ENCODE data around the gene AMH. TPM values are rescaled to one million over a fixed set of nuclear protein-coding genes. Genes with fewer than 3 reads are reported as not detected.

AMH gene
- total RNA-seq, 2 donors from 2014 or later: 4.6 to 10.0 TPM

- DNase-seq: peak; percentile 52 to 63
- Mint-ChIP-seq H3K9me3 (no peaks in the 10 kb centered on the region), H3K4me1 (ENCODE audit: low read depth) (peaks cover 17% of the 10 kb centered on the region), H3K27ac (peak overlapping the region; percentile 50), H3K36me3 (ENCODE audit: insufficient read depth in 2 of 2) (peaks cover 4 to 8% of the 10 kb centered on the region in 2 donors), H3K27me3 (ENCODE audit: low read depth) (no peaks in the 10 kb centered on the region), H3K4me3 (peak overlapping the region; percentile 41 to 45)
- no peak for ATAC-seq (replicated peaks in 1 of 2)
Observed at GRCh38 chr19:2266183-2266993, 17.3 kb downstream of the AMH start.

- H3K4me1 Mint-ChIP-seq (ENCODE audit: low read depth): peaks cover 36% of the 10 kb centered on the region
- no peaks in the 10 kb centered on the region for H3K27me3 Mint-ChIP-seq (ENCODE audit: low read depth)
- ATAC-seq (replicated peaks in 1 of 2): no peak
- no peak for DNase-seq
- H3K27ac Mint-ChIP-seq: peak overlapping the region; percentile 73
- H3K36me3 Mint-ChIP-seq (ENCODE audit: insufficient read depth in 2 of 2): peaks cover 11 to 15% of the 10 kb centered on the region in 2 donors
- H3K9me3 Mint-ChIP-seq: no peaks in the 10 kb centered on the region
- H3K4me3 Mint-ChIP-seq: peak overlapping the region; percentile 88 to 96
Observed at GRCh38 chr19:2268480-2268830, 19.3 kb downstream of the AMH start.

GRCh38 chr19:2268861-2269243 is 19.7 kb downstream of the AMH start:
- Mint-ChIP-seq H3K27ac (peak overlapping the region; percentile 73), H3K27me3 (ENCODE audit: low read depth) (no peaks in the 10 kb centered on the region), H3K9me3 (no peaks in the 10 kb centered on the region), H3K36me3 (ENCODE audit: insufficient read depth in 2 of 2) (peaks cover 13 to 15% of the 10 kb centered on the region in 2 donors), H3K4me1 (ENCODE audit: low read depth) (peaks cover 40% of the 10 kb centered on the region), H3K4me3 (peak overlapping the region; percentile 88 to 96)
- ATAC-seq (replicated peaks in 1 of 2): no peak
- DNase-seq: no peak

GRCh38 chr19:2269244-2270156 is 20.4 kb downstream of the AMH start:
- H3K27ac Mint-ChIP-seq: peak overlapping the region; percentile 91
- H3K4me1 Mint-ChIP-seq (ENCODE audit: low read depth): peaks cover 46% of the 10 kb centered on the region
- H3K36me3 Mint-ChIP-seq (ENCODE audit: insufficient read depth in 2 of 2): peaks cover 16 to 17% of the 10 kb centered on the region in 2 donors
- H3K27me3 Mint-ChIP-seq (ENCODE audit: low read depth): no peaks in the 10 kb centered on the region
- H3K9me3 Mint-ChIP-seq: no peaks in the 10 kb centered on the region
- H3K4me3 Mint-ChIP-seq: peak overlapping the region; percentile 88 to 96
- DNase-seq (peak; percentile 99 to 100), ATAC-seq (replicated peaks in 1 of 2) (peak; percentile 75 to 77)

GRCh38 chr19:2270157-2270422 is 21.0 kb downstream of the AMH start:
- peaks cover 47% of the 10 kb centered on the region for H3K4me1 Mint-ChIP-seq (ENCODE audit: low read depth)
- H3K27ac Mint-ChIP-seq: peak overlapping the region; percentile 81
- H3K27me3 Mint-ChIP-seq (ENCODE audit: low read depth): no peaks in the 10 kb centered on the region
- H3K36me3 Mint-ChIP-seq (ENCODE audit: insufficient read depth in 2 of 2): peaks cover 16 to 17% of the 10 kb centered on the region in 2 donors
- H3K4me3 Mint-ChIP-seq: peak overlapping the region; percentile 88 to 96
- DNase-seq: peak in 1 of 2 donors; percentile 43
- H3K9me3 Mint-ChIP-seq: no peaks in the 10 kb centered on the region
- ATAC-seq (replicated peaks in 1 of 2): no peak

- peak; percentile 84 to 85 for DNase-seq
- Mint-ChIP-seq H3K4me3 (peak overlapping the region; percentile 88 to 96), H3K9me3 (no peaks in the 10 kb centered on the region), H3K36me3 (ENCODE audit: insufficient read depth in 2 of 2) (peaks cover 16 to 17% of the 10 kb centered on the region in 2 donors), H3K27ac (peak overlapping the region; percentile 81), H3K4me1 (ENCODE audit: low read depth) (peaks cover 47% of the 10 kb centered on the region), H3K27me3 (ENCODE audit: low read depth) (no peaks in the 10 kb centered on the region)
- ATAC-seq (replicated peaks in 1 of 2): peak; percentile 40 to 43
Observed at GRCh38 chr19:2270423-2271233, 21.5 kb downstream of the AMH start.

- H3K27me3 Mint-ChIP-seq (ENCODE audit: low read depth): no peaks in the 10 kb centered on the region
- H3K36me3 Mint-ChIP-seq (ENCODE audit: insufficient read depth in 2 of 2): peaks cover 16 to 17% of the 10 kb centered on the region in 2 donors
- ATAC-seq (replicated peaks in 1 of 2) (no peak), DNase-seq (no peak)
- H3K4me3 Mint-ChIP-seq: peak overlapping the region; percentile 88 to 96
- peak overlapping the region; percentile 92 for H3K27ac Mint-ChIP-seq
- no peaks in the 10 kb centered on the region for H3K9me3 Mint-ChIP-seq
- H3K4me1 Mint-ChIP-seq (ENCODE audit: low read depth): peaks cover 42% of the 10 kb centered on the region
Observed at GRCh38 chr19:2271234-2272103, 22.3 kb downstream of the AMH start.

- peaks cover 31% of the 10 kb centered on the region for H3K4me1 Mint-ChIP-seq (ENCODE audit: low read depth)
- H3K27me3 Mint-ChIP-seq (ENCODE audit: low read depth): no peaks in the 10 kb centered on the region
- H3K36me3 Mint-ChIP-seq (ENCODE audit: insufficient read depth in 2 of 2): peaks cover 16 to 17% of the 10 kb centered on the region in 2 donors
- H3K27ac Mint-ChIP-seq: peak overlapping the region; percentile 69
- no peaks in the 10 kb centered on the region for H3K9me3 Mint-ChIP-seq
- ATAC-seq (replicated peaks in 1 of 2): peak; percentile 70 to 72
- peak; percentile 90 to 92 for DNase-seq
- H3K4me3 Mint-ChIP-seq: peak overlapping the region; percentile 88 to 96
Observed at GRCh38 chr19:2273356-2274184, 24.4 kb downstream of the AMH start.

- DNase-seq: no peak
- no peaks in the 10 kb centered on the region for H3K27me3 Mint-ChIP-seq (ENCODE audit: low read depth)
- peak overlapping the region; percentile 69 for H3K27ac Mint-ChIP-seq
- H3K4me3 Mint-ChIP-seq: peak overlapping the region; percentile 88 to 96
- H3K36me3 Mint-ChIP-seq (ENCODE audit: insufficient read depth in 2 of 2): peaks cover 16 to 17% of the 10 kb centered on the region in 2 donors
- H3K9me3 Mint-ChIP-seq: no peaks in the 10 kb centered on the region
- no peak for ATAC-seq (replicated peaks in 1 of 2)
- H3K4me1 Mint-ChIP-seq (ENCODE audit: low read depth): peaks cover 31% of the 10 kb centered on the region
Observed at GRCh38 chr19:2274185-2274711, 25.1 kb downstream of the AMH start.

- no peaks in the 10 kb centered on the region for H3K27me3 Mint-ChIP-seq (ENCODE audit: low read depth)
- peaks cover 13% of the 10 kb centered on the region in 2 donors for H3K36me3 Mint-ChIP-seq (ENCODE audit: insufficient read depth in 2 of 2)
- H3K4me3 Mint-ChIP-seq: peak overlapping the region in 1 of 2 donors; percentile 25
- ATAC-seq (replicated peaks in 1 of 2) (no peak), DNase-seq (no peak)
- H3K27ac Mint-ChIP-seq: peak overlapping the region; percentile 69
- peaks cover 31% of the 10 kb centered on the region for H3K4me1 Mint-ChIP-seq (ENCODE audit: low read depth)
- no peaks in the 10 kb centered on the region for H3K9me3 Mint-ChIP-seq
Observed at GRCh38 chr19:2274931-2275535, 25.9 kb downstream of the AMH start.

All from activated T-cell treated with anti-CD3 and anti-CD28 coated beads, Interleukin-2, amount 50 U/mL, for 72 hours (primary cell).